Testis (tissue), 2 donors: ENCODE measurements around the gene FOCAD.

Experiments
- POLR2A ChIP-seq: fragments of 450-650 bp; IDR thresholded peaks from one replicate; pipeline ENCODE4 v1.6.1; 2017; ENCODE audit warnings: antibody characterized with exemption, mild to moderate bottlenecking, moderate library complexity
- TF ChIP-seq, protein P1 (sequence below), 3 experiments: fragments of 450-650 bp in 2 of 3; fragments of 200-600 bp in 1 of 3; sonication (generic) in 1 of 3; IDR thresholded peaks; one replicate each; pipeline ENCODE4 v1.5.1; 2016 to 2019; ENCODE audit warnings: antibody characterized with exemption in 3 of 3, mild to moderate bottlenecking in 2 of 3, moderate library complexity in 1 of 3

DNA sequence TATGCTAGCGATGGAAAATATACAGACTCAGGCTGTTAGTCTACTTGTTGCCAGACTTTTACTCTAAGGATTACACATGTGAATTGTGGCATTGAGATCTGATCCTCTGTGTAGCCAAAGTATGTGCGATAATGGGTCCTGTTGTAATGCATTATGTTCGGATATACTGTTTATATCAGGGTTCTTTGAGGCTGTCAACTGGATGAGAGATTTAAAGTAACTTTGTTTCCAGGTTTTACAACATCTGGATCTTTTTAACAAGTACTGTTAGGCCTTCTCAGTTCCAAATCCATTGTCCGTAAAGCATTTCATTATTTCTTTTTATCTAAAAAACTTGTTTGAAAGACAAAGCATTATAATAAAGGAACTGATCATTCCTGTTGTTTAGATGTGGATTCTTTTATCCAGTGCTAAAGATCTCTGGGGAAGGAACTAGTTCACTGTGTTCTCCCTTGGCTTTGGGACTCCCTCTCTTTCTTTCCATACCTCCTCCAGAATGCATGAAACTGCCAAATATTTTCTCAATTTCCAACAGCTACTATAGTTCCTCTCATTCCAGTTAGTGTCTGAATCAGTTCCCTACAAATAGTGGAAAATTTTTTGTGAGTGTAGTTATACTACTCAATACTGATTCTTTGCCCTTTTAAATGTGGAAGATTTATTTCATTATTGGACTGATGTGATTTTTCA is 278.6 kb downstream of the FOCAD start:
- TF ChIP-seq, protein P1, sequence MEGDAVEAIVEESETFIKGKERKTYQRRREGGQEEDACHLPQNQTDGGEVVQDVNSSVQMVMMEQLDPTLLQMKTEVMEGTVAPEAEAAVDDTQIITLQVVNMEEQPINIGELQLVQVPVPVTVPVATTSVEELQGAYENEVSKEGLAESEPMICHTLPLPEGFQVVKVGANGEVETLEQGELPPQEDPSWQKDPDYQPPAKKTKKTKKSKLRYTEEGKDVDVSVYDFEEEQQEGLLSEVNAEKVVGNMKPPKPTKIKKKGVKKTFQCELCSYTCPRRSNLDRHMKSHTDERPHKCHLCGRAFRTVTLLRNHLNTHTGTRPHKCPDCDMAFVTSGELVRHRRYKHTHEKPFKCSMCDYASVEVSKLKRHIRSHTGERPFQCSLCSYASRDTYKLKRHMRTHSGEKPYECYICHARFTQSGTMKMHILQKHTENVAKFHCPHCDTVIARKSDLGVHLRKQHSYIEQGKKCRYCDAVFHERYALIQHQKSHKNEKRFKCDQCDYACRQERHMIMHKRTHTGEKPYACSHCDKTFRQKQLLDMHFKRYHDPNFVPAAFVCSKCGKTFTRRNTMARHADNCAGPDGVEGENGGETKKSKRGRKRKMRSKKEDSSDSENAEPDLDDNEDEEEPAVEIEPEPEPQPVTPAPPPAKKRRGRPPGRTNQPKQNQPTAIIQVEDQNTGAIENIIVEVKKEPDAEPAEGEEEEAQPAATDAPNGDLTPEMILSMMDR (IDR thresholded peaks at IDR 0.05) = no peak
- no peak for TF ChIP-seq POLR2A
